Measurements from ENCODE around the gene HCAR3. TPM values are rescaled to one million over a fixed set of nuclear protein-coding genes. Genes with fewer than 3 reads are reported as not detected.

HCAR3 gene
- total and polyA plus RNA-seq, 2 of the 8 experiments (the other 6 are each of a cell fraction or from before 2014, with no cell fraction given), result not detected

DNA sequence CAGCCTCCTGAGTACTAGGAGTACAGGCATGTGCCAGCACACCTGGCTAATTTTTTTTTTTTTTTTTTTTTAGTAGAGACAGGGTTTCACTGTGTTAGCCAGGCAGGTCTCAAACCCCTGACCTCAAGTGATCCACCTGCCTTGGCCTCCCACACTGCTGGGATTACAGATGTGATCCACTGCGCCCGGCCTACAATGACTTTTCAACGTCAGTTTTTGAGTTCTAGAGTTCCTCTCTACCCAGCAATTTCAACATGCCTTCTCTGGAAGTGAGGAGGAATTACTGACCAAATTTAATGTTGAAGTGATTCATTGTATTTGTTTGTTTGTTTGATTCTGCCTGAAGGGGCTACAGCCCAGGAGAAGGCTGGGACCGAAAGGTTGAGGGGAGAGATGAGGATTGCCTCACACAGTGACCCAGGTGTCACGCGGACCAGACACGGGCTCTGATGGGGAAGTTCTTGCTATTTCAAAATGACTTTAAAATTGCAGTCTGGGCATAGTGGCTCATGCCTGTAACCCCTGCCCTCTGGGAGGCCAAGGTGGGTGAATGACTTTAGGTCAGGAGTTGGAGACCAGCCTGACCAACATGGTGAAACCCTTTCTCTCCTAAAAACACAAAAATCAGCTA is 27.4 kb upstream of the HCAR3 start:
- H3K79me2 ChIP-seq (ENCODE audit: control insufficient read depth in 1 of 2, insufficient read depth in 2 of 2, low read length in 2 of 2), result no peaks in the 10 kb centered on the region
- no peak overlapping the region for H2BK20ac ChIP-seq (ENCODE audit: low read length)
- H2AFZ ChIP-seq (ENCODE audit: low read length), result no peak overlapping the region
- 88% methylated on average over 7 of the region's 7 CpGs; no CpG with 5 or more reads in 1 of the 2 experiments for WGBS, 2 experiments (ENCODE audit: extremely low coverage in 1 of 2, insufficient coverage in 1 of 2, insufficient read length in 1 of 2, insufficient replicate concordance in 2 of 2, low coverage in 1 of 2, low lambda C conversion rate in 2 of 2, missing lambda C conversion rate in 1 of 2)
- no peak overlapping the region for H3K18ac ChIP-seq (ENCODE audit: extremely low read depth, low read length)
- H2AK5ac ChIP-seq (ENCODE audit: low read depth, low read length), result no peak overlapping the region
- no peak overlapping the region for H2BK15ac ChIP-seq (ENCODE audit: low read length)
- no peak overlapping the region for H2BK5ac ChIP-seq (ENCODE audit: low read depth, low read length)
- no peak overlapping the region for H3K56ac ChIP-seq (replicated peaks; ENCODE audit: insufficient read length, low read depth, low read length)
- H3K36me3 ChIP-seq (ENCODE audit: control insufficient read depth in 2 of 4, insufficient read depth in 4 of 4, low read length in 3 of 4), result no peaks in the 10 kb centered on the region; a peak in 1 of 8 replicates
- no peak overlapping the region for H4K5ac ChIP-seq (ENCODE audit: insufficient read length, low read depth, low read length)
- H3K23ac ChIP-seq (ENCODE audit: insufficient read length), result no peak overlapping the region
- DNase-seq (ENCODE audit: low read depth in 1 of 2, low spot score in 2 of 2) (no peak), FAIRE-seq (no peak)
- no peak overlapping the region for H2BK120ac ChIP-seq (replicated peaks; ENCODE audit: low read depth, low read length)
- H3K4me3 ChIP-seq (ENCODE audit: extremely low read depth in 1 of 4, insufficient read depth in 2 of 4, low read depth in 3 of 4, low read length in 4 of 4), result no peak overlapping the region
- ChIA-PET CTCF (ENCODE audit: partially characterized antibody) (interaction anchor here (0.8 kb wide), 1 partner anchor 107 kb away, joined by 3 read pairs; no protein-coding TSS in a partner anchor), POLR2A (ENCODE audit: partially characterized antibody) (no interaction called here)
- H3K27me3 ChIP-seq (replicated peaks in 1 of 4; ENCODE audit: control insufficient read depth in 3 of 4, extremely low read depth in 1 of 4, insufficient read depth in 3 of 4, low read length in 3 of 4), result no peaks in the 10 kb centered on the region
- H4K91ac ChIP-seq (replicated peaks; ENCODE audit: insufficient read length, low read length), result no peak overlapping the region
- H3K4me1 ChIP-seq (replicated peaks in 1 of 4; ENCODE audit: control insufficient read depth in 3 of 4, insufficient read depth in 4 of 4, low read length in 3 of 4), result no peaks in the 10 kb centered on the region
- no peaks in the 10 kb centered on the region for H4K20me1 ChIP-seq (replicated peaks in 1 of 2; ENCODE audit: control insufficient read depth in 1 of 2, insufficient read depth in 2 of 2, low read length in 2 of 2)
- no peak overlapping the region for H3K4ac ChIP-seq (replicated peaks; ENCODE audit: insufficient read length, low read depth, low read length)
- H3K14ac ChIP-seq (ENCODE audit: insufficient read length), result no peak overlapping the region
- H3K9ac ChIP-seq (replicated peaks in 1 of 4; ENCODE audit: extremely low read depth in 1 of 4, low read depth in 3 of 4, low read length in 3 of 4), result no peak overlapping the region
- peak overlapping the region; percentile 51 for H4K8ac ChIP-seq (ENCODE audit: extremely low read depth, insufficient read depth, low read length)
- no peaks in the 10 kb centered on the region for H3K23me2 ChIP-seq (ENCODE audit: low read depth, low read length)
- H3K4me2 ChIP-seq (ENCODE audit: insufficient read depth in 1 of 2, low read depth in 2 of 2, low read length in 2 of 2), result no peak overlapping the region
- H2BK12ac ChIP-seq (ENCODE audit: low read depth, low read length), result no peak overlapping the region
- no peak overlapping the region for H3K27ac ChIP-seq (ENCODE audit: low read depth, low read length)
- no peaks in the 10 kb centered on the region for H3K79me1 ChIP-seq (ENCODE audit: low read depth, low read length)
- H3K9me3 ChIP-seq (ENCODE audit: insufficient read depth in 2 of 2, low read depth in 1 of 2, low read length in 1 of 2), result no peaks in the 10 kb centered on the region
- no peak for TF ChIP-seq TAF1 (IDR thresholded peaks at IDR 0.05; ENCODE audit: low read depth, low read length)

Measured in H1 (cell line).